Lower leg skin (tissue), 3 donors: Measurements from ENCODE around the gene TRMT61A.

Experiments used
- CTCF ChIP-seq, 3 donors: fragments of 450-650 bp; IDR thresholded peaks; one replicate each; pipeline ENCODE4 v1.5.1; 2016; ENCODE audit warnings: antibody characterized with exemption in 3 of 3, mild to moderate bottlenecking in 3 of 3, moderate library complexity in 2 of 3
- POLR2A ChIP-seq, 2 donors: fragments of 450-650 bp; IDR thresholded peaks; one replicate each; pipeline ENCODE4 v1.6.1; 2016 to 2017; ENCODE audit warnings: antibody characterized with exemption in 2 of 2, mild to moderate bottlenecking in 1 of 2, moderate library complexity in 1 of 2

GRCh38 chr14:103501921-103502669, 26.9 kb upstream of the TRMT61A start:
- TF ChIP-seq CTCF (IDR thresholded peaks at IDR 0.05) (no peak), POLR2A (IDR thresholded peaks at IDR 0.05) (no peak)
